UCSD-AML1 (cell line): ENCODE results near the gene BLOC1S5.
"Not testable (repeated sequence)": the region's sequence is repeated elsewhere in the genome, so short reads cannot be mapped to it uniquely, and the experiment has no call there.

ENCODE experiments used
- DNase-seq: peaks from one replicate; lab custom pipeline; 2025; ENCODE audit not compliant: unreplicated experiment; lab: John Stamatoyannopoulos, UW

The BLOC1S5 gene

GRCh38 chr6:8045769-8046168 is 18.4 kb downstream of the BLOC1S5 start:
- not testable (repeated sequence) for DNase-seq

GRCh38 chr6:8043221-8043620 is 21.0 kb downstream of the BLOC1S5 start:
- no peak for DNase-seq

DNA sequence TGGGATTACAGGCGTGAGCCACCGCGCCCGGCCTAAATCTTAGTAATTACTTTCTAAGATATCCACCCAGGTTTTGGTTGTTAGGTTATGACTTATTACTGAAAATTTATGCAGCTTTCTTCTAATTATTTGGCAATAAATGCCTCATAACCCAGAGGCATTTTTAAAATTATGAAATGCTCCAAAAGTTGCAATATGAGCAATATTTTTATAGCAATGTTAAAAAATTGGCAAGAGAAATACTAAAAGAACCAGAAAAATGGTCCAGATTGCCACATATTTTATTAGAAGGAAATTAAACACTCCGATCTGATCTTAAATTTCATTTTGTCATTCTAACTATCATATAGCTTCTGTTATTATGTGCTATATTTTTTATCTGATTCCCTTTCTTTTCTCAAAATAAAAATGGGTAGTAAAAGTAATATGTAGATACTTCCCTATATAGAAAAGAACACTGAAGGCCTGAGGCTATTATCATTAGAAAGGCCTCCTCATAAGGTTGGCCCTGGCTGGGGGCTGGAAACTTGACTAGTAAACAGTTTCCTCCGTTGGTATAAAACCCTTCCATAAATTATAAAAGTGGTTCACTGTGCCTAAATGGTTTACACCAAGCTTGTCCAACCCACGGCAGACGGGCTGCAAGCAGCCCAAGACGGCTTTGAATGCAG is 22.1 kb downstream of the BLOC1S5 start:
- DNase-seq, result no peak

DNA sequence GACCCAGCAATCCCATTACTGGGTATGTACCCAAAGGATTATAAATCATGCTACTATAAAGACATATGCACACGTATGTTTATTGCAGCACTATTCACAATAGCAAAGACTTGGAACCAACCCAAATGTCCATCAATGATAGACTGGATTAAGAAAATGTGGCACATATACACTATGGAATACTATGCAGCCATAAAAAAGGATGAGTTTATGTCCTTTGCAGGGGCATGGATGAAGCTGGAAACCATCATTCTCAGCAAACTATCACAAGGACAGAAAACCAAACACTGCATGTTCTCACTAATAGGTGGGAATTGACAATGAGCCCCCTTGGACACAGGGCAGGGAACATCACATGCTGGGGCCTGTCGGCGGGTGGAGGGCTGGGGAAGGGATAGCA is 30.1 kb downstream of the BLOC1S5 start:
- DNase-seq, result not testable (repeated sequence)

DNA sequence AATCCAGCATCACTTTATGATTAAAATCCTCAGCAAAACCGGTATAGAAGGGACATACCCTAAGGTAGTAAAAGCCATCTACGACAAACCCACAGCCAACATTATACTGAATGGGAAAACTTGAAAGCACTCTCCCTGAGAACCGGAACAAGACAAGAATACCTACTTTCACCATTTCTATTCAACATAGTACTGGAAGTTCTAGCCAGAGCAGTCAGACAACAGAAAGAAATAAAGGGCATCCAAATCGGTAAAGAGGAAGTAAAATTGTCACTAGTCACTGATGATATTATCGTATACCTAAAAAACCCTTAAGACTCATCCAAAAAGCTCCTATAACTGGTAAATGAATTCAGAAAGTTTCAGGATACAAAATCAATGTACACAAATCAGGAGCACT is 33.3 kb downstream of the BLOC1S5 start:
- DNase-seq, result no peak

GRCh38 chr6:8029243-8029870 is 34.8 kb downstream of the BLOC1S5 start:
- no peak for DNase-seq

GRCh38 chr6:8027965-8028651 is 36.1 kb downstream of the BLOC1S5 start:
- DNase-seq, result no peak

GRCh38 chr6:8026800-8027199 is 37.4 kb downstream of the BLOC1S5 start:
- DNase-seq, result no peak

DNA sequence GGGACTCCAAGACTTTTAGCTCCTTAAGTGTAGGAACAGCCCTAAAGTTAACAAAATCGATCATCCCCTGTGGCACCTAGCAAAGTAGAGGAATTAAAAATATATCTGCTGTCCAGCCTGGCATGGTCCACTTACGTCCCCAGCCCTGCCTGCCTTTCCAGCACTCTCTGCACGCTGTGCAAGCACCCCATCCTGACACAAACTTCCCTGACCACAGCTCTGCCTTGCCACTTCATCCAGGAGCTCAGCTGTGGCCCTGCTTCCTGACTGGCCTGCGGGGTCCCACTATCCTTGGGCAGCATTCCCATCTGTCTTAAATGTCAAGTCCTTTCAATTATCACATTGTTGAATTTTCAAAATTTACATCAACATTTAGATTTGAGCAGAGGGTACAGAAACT is 39.0 kb downstream of the BLOC1S5 start:
- no peak for DNase-seq

GRCh38 chr6:8023638-8024037 is 40.6 kb downstream of the BLOC1S5 start:
- no peak for DNase-seq

DNA sequence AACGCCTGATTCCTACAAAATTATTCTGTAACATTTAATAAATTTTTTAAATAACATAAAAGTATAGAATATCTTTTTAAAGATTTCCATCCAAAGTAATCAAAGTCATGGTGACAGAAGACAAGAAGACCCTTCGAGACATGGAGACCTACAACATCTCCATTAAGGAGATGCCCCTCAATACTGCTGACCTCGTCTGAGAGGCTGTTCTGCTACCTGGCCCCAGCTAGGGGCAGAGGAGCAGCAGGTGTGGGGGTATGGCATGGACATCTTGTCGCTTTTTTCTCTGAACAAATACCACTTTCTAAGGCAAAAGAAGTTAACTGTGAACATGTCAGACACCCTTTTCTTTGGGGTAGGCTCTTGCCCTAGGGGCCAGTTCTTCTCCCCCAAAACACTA is 44.1 kb downstream of the BLOC1S5 start:
- DNase-seq, result no peak

DNA sequence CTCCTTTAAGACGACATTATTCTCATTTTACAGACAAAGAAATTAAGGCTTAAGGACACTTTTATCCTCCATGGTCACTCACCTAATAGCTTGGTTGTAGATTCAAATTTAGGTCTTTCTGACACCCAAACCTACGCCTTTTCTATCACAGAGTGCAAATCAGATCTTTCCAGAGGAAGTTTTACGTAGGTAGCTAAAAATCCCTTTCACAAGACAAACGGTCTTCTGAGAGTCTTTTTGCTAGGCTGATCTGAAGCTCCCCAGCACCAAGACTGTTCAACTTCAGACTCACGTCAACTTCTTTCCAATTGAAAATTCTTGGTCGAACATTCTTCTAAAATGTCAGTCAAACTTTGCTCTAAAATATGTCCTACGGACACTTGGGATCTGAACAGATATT is 46.5 kb downstream of the BLOC1S5 start:
- DNase-seq, result no peak

GRCh38 chr6:8017276-8017701 is 46.9 kb downstream of the BLOC1S5 start:
- no peak for DNase-seq

GRCh38 chr6:8014947-8015346 is 49.2 kb downstream of the BLOC1S5 start:
- DNase-seq, result no peak

- DNase-seq, result no peak
Measured at GRCh38 chr6:8013763-8014162, 50.4 kb downstream of the BLOC1S5 start.

DNA sequence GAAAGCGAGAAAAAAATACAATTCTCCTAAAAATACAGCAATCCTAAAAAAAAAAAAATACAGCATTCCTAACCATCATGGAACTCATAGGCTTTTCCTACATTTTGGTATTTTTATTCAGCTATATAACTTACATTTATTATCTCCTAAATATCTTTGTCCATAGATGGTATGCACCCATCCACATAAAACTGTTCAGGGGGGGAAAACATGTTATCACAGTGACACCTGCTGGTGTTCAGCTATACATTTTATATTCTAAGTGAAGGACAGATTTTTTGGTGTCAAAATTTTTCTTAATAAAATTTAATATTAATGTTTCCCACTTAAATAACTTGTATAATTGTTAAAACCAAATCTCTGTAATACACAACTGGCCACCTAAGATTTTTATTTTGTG is 58.0 kb downstream of the BLOC1S5 start:
- no peak for DNase-seq

DNA sequence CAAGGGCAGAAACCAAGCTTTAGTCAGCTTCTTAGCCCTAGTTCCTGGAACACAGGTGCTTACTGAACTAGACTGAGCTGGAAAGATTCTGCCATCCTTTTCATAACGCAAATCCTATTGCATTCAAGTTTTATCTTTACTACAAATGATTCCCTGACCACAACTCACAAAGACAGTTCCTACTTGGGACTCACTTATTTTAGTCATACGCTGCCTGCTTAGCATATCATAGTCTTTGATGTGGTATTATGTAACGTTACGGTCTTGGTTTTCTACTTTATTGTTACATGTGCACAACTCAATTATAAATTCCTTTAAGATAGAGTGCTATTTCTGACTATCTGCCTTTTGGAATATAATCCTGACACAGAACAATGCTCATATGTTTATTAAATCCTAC is 59.1 kb downstream of the BLOC1S5 start:
- DNase-seq, result no peak

- DNase-seq, result no peak
Measured at GRCh38 chr6:8000636-8001035, 63.6 kb downstream of the BLOC1S5 start.

DNA sequence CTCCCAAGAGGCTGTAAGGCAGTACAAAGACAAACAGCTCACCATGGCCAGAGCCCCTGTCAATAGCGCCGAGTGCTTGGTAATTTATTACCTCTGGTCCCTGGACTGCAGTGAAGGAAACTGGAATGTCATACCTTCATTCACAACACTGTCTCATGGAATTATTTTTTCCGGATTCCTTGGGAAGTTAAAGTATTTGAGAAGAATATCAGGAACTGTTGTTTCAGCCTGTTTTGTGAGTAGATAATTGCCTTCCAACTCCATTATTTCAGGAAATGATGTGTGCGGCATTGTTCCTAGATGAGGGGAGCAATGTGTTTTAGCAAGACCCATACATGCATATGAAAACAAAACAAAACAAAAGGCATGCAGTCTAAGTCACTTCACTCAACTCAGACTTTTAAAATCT is 64.0 kb downstream of the BLOC1S5 start:
- DNase-seq, result no peak

GRCh38 chr6:7999201-7999600 is 65.0 kb downstream of the BLOC1S5 start:
- no peak for DNase-seq

DNA sequence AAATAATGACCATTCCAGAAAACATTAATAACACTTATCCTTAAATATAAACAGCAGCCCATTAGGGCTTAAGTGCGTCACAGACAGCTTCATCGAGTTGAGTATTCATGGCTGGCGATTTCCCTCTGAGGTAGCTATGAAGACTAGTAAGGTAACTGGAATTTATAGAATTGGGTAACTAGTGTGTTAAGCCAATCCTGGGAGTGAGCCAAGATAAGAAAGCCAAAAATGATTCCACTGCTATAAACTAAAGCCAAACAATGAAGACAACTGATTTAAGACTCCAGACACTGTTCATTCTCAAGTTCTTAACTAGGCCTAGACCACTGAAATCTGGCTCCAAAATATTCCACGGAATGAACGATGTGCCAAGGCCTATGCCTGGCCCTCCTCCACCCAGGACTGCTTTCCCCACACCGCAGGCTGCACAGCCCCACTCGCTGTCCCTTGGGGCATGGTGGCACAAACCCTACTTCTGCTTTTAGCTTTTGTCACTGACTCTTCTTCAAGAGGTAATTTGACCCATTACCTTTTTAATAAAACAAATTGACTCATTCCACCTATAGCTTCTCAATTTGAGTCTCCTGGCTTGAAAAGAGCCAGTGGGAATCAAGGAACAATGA is 66.0 kb downstream of the BLOC1S5 start:
- no peak for DNase-seq

GRCh38 chr6:7997286-7997685 is 66.9 kb downstream of the BLOC1S5 start:
- DNase-seq, result no peak
